OCI-LY7 (cell line): Measurements from ENCODE around the gene KLHDC8B.

Source experiments
- EZH2phosphoT487 ChIP-seq: fragments of 200-600 bp; sonication (generic); IDR thresholded peaks from 2 replicates; pipeline ENCODE4 v1.6.1; 2018; ENCODE audit warnings: low read depth, borderline replicate concordance, mild to moderate bottlenecking, mixed run types, antibody characterized with exemption, low read length, moderate library complexity, mixed read lengths
- TF ChIP-seq, protein P1 (sequence below): fragments of 200-600 bp; sonication (generic); conservative IDR thresholded peaks from 2 replicates; pipeline ENCODE4 v1.5.1; 2014; ENCODE audit warnings: mild to moderate bottlenecking, antibody characterized with exemption, low read length, moderate library complexity, mixed read lengths

DNA sequence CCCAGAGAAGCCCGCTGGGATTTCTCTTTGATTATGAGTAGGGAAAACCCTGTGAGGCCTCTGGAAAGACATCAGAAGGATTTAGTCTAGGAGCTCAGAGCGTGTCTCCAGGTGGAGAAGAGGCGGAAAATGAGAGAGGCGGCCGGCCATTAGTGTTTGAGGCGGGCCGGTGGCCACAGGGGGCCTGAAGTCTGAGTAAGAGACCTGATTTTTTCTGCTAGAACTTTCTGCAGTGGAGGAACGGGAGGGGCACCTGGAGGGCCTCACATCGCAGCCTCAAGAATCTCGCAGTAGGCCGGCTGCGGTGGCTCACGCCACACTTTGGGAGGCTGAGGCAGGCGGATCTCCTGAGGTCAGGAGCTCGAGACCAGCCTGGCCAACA is 28.5 kb downstream of the KLHDC8B start:
- TF ChIP-seq, protein P1, sequence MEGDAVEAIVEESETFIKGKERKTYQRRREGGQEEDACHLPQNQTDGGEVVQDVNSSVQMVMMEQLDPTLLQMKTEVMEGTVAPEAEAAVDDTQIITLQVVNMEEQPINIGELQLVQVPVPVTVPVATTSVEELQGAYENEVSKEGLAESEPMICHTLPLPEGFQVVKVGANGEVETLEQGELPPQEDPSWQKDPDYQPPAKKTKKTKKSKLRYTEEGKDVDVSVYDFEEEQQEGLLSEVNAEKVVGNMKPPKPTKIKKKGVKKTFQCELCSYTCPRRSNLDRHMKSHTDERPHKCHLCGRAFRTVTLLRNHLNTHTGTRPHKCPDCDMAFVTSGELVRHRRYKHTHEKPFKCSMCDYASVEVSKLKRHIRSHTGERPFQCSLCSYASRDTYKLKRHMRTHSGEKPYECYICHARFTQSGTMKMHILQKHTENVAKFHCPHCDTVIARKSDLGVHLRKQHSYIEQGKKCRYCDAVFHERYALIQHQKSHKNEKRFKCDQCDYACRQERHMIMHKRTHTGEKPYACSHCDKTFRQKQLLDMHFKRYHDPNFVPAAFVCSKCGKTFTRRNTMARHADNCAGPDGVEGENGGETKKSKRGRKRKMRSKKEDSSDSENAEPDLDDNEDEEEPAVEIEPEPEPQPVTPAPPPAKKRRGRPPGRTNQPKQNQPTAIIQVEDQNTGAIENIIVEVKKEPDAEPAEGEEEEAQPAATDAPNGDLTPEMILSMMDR: no peak
- no peak for TF ChIP-seq EZH2phosphoT487
